ENCODE data around the gene ISG15.
"Not testable (repeated sequence)": the region's sequence is repeated elsewhere in the genome, so short reads cannot be mapped to it uniquely, and the experiment has no call there.

Gene ISG15

GRCh38 chr1:1013922-1014648 lies 788 bp downstream of the ISG15 start:
- no peak for DNase-seq

GRCh38 chr1:1014799-1015681 lies 1.7 kb downstream of the ISG15 start:
- no peak for DNase-seq

DNA sequence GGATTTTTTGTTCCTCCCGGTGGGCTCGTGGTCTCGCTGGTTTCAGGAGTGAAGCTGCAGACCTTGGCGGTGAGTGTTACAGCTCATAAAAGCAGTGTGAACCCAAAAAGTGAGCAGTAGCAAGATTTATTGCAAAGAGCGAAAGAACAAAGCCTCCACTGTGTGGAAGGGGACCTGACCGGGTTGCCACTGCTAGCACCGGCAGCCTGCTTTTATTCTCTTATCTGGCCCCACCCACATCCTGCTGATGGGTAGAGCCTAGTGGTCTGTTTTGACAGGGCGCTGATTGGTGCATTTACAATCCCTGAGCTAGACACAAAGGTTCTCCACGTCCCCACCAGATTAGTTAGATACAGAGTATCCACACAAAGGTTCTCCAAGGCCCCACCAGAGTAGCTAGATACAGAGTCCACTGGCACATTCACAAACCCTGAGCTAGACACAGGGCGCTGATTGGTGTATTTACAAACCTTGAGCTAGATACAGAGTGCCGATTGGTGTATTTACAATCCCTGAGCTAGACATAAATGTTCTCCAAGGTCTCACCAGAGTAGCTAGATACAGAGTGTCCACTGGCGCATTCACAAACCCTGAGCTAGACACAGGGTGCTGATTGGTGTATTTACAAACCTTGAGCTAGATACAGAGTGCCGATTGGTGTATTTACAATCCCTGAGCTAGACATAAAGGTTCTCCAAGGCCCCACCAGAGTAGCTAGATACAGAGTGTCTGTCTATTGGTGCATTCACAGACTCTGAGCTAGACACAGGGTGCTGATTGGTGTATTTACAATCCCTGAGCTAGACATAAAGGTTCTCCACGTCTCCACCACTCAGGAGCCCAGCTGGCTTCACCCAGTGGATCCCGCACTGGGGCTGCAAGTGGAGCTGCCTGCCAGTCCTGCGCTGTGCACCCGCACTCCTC lies 4.4 kb downstream of the ISG15 start:
- DNase-seq, result not testable (repeated sequence)

DNA sequence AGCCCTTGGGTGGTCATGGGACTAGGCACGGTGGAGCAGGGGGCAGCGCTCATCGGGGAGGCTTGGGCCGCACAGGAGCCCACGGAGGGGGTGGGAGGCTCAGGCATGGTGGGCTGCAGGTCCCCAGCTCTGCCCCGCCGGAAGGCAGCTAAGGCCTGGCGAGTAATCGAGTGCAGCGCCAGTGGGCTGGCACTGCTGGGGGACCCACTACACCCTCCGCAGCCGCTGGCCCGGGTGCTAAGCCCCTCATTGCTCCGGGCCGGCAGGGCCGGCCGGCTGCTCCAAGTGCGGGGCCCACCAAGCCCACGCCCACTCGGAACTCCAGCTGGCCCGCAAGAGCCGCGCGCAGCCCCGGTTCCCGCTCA lies 5.0 kb downstream of the ISG15 start:
- not testable (repeated sequence) for DNase-seq

DNA sequence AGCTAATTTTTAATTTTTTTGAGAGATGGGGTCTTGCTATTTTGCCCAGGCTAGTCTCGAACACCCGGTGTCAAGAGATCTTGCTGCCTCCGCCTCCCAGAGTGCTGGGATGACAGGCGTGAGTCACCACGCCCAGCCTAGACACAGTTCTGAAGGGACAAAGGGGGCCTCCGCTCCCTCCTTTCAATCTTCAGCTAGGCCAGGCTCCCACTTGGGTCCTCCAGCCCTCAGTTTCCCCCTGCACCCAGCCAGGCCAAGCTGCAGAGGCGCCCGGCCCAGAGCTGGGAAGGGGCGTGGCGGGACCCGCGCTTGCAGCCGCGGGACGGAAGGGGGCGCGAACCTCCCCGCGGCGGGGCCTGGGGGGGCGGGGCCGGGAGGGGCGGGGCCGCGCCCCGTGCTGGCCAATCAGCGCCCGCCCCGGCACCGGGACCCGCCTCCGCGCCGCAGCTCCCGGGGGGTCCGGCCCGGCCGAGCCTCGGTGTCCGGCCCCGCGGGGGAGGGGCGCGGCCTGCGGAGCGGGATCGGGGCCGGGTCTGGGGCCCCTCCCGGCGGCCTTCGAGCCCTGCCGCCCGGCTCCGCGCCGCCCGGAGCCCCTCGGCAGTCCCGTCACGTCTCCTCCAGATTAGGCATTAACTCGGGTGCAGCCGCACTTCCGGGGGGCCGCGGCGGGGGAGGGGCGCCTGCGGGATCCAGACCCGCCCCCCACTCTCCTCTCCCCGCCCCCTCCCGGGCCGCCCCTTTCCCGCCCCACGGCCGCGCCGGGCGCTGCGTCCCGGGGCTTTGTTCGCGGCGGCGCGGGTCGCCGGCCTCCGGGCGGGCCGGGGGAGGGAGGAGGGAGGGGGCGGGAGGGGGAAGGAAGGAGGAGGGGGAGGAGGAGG lies 6.1 kb downstream of the ISG15 start:
- peak; percentile 46 to 66 for DNase-seq

- DNase-seq, result no peak
Observed at GRCh38 chr1:1020000-1020404, 6.7 kb downstream of the ISG15 start, which contains the start of gene AGRN. TSS of gene AGRN (plus strand) at chr1:1020120. CDS start at chr1:1020173, 53 bp downstream.

DNA sequence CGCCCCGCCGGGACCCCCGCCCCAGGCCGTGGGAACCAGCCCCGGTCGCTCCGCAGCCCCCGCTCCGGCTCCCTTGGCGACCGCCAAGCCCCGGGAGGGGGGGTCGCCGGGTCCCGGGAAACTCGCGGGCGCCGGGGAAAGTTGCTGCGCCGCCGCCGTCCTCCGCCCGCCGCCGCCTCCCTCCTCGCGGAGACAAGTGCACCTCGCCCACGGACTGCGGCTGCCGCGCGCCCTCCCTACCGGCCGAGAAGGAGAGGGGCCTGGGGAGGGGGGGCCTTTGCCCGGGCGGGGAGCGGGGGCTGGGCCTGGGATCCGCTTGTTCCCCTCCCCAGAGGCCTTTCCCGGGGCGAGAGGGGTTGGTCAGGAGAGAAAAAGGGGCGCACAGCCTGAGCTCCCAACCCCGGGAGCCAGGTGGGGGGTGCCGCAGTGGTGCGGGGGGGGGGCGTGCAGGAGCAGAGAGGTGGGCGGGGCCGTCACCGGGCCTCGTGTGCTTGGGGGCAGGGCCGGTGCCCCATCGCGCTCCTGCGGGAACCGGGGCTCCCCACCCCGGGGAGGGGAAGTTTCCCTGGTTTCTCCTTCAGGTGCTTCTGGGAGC lies 7.2 kb downstream of the ISG15 start:
- no peak for DNase-seq

DNA sequence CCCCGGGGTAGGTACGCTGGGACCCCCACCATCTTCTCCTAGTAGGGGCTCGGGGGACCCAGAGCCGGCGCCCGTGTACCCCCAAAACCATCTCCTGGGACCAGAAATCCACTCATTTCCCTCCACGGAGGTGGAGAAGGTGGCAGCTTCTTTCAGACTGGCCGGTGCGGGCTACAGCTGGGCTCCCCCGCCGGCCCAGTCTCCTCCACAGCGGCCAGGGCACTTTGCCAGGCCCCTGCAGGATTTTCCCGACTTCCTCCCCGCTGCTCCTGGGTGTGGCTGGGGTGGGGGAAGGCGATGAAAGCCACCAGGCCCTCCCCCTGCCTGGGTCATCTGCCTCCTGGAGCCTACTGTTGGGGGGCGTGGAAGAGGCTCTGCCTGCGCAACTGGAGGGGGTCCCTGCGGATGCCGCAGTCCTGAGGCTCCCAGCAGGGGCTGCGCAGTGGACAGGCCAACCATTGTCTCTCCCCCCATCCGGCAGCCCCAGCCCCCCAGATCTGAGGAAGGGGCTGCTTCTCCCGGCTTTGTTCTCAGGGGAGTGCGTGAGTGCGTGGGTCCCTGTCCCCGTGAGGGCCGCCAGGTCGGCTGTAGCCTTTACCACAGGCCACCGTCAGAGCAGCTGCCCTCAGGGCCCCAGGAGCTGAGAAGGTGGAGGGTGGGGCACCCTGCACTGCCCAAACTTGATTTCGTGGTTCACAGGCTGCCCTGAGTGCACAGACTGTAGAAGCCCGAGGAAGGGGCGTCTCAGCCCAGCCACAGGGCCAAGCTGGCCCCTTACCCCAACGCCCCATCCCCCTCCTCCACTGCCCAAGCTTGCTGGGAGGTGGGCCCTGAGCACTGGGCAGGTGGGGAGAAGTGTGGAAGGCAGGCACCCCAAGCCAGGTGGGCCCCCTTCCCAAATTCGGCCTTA lies 8.0 kb downstream of the ISG15 start:
- no peak for DNase-seq

DNA sequence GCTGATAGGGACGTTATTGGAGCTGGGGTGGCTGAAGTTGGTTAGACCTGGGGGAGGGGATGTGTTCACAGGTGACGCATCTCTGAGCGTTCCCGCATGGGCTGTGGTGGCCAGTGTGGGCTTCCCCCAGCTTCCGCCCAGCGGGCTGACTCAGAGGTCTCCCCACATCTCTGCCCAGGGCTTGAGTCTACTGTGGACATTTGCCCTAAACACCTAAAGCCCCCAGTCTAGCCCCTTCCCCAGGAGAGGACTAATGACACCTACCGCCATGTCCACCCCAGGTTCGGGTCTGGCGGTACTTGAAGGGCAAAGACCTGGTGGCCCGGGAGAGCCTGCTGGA lies 8.6 kb downstream of the ISG15 start:
- DNase-seq, result no peak

- DNase-seq, result no peak
Observed at GRCh38 chr1:1022302-1023009, 9.2 kb downstream of the ISG15 start.

DNA sequence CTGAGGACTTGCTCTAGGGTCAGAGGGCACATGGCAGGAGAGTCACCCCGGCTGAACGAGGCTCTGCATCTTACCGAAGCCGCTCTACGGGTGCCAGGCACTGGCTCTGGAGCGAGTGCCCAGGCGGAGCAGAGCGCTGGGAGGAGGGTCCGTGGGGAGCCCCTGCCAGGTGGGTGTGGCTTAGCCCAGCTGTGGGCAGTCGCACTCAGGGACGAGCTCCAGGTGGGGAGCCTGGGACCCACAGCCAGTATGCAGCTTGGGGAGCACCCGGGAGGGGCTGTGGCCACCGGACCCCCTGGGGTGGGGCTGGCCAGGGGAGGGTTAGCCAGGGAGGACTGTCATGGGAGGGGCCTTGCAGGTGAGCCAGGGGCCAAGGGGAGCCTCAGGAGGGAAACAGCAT lies 10.4 kb downstream of the ISG15 start:
- DNase-seq, result no peak

- DNase-seq, result no peak
Observed at GRCh38 chr1:1024149-1024770, 11.0 kb downstream of the ISG15 start.

DNA sequence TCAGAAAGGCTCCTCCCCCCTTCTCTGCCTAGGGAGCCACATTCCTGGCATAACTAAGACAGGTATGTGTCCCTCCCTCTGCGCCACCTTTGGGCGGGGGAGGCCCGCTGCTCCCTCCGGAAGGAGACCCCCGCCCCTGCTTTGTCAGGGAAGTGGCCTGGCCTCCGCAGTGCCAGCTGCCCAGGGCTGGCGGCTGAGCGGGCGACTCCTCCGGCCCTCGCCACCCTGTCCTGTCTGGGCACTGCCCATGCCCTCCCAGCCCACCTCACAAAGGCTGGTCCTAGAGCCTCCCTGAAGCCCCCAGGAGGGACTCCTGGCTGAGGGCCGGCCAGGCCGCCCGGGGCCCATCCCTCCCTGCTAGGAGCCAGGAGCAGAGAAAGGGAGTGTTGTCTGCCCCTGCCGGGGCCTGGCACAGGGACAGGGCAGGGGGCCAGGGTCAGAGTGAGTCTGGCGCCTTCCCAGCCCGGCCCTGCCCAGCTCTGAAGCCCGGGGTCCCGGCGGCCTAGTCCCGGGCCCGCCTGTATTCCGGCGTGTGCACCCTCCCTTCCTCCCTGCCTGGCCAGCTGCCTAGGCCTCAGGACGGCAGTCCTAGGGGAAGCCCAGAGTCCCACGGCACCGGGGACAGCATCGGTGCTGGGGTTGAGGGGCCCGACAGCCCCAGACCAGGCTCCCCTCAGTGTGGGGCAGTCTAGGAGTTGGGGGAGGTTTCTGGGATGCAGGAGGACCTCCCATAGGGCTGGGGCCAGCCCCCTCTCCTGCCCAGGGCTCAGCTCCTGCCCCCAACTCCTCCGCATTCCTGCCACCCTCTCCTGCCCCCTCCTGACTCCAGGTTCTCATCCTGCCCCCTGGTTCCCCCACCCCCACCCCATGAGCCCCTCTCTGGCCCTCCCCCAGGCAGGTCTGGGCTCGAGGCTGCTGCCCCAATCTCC lies 11.7 kb downstream of the ISG15 start:
- DNase-seq, result no peak

GRCh38 chr1:1025730-1026129 lies 12.4 kb downstream of the ISG15 start:
- DNase-seq, result no peak

GRCh38 chr1:1026599-1027413 lies 13.5 kb downstream of the ISG15 start:
- DNase-seq, result no peak

- DNase-seq, result no peak
Observed at GRCh38 chr1:1027791-1028190, 14.5 kb downstream of the ISG15 start.
